Neural progenitor cell (in vitro differentiated cells): ENCODE data around the gene TAF1C. TPM values are rescaled to one million over a fixed set of nuclear protein-coding genes. Genes with fewer than 3 reads are reported as not detected.

Source experiments
- DNase-seq: peaks from one replicate; pipeline ENCODE4 v3.0.0-alpha.2; 2016; ENCODE audit warnings: low spot score
- H2AFZ ChIP-seq: fragments of 200-600 bp; sonication (generic); replicated peaks from 2 replicates; pipeline ENCODE4 v1.6.1; 2016; ENCODE audit warnings: antibody characterized with exemption
- H3F3A ChIP-seq: fragments of 200-600 bp; sonication (generic); 2 replicates; pipeline ENCODE4 v1.6.1; 2016; ENCODE audit warnings: antibody characterized with exemption, low read depth
- H3K27ac ChIP-seq: fragments of 200-600 bp; sonication (generic); 2 replicates; pipeline ENCODE4 v1.5.1; 2016; ENCODE audit warnings: mild to moderate bottlenecking
- H3K27me3 ChIP-seq: fragments of 200-600 bp; sonication (generic); 2 replicates; pipeline ENCODE4 v1.6.1; 2016; ENCODE audit warnings: mild to moderate bottlenecking, moderate library complexity
- H3K36me3 ChIP-seq: fragments of 200-600 bp; sonication (generic); 2 replicates; pipeline ENCODE4 v1.5.1; 2016
- H3K4me1 ChIP-seq: fragments of 200-600 bp; sonication (generic); 2 replicates; pipeline ENCODE4 v1.6.1; 2016; ENCODE audit warnings: mixed run types
- H3K4me2 ChIP-seq: fragments of 200-600 bp; sonication (generic); 2 replicates; pipeline ENCODE4 v1.6.1; 2016
- H3K4me3 ChIP-seq: fragments of 200-600 bp; sonication (generic); 2 replicates; pipeline ENCODE4 v1.5.1; 2016
- H3K79me2 ChIP-seq: fragments of 200-600 bp; sonication (generic); 2 replicates; pipeline ENCODE4 v1.6.1; 2016; ENCODE audit warnings: low read depth
- H3K9ac ChIP-seq: fragments of 200-600 bp; sonication (generic); 2 replicates; pipeline ENCODE4 v1.6.1; 2016
- H3K9me3 ChIP-seq: fragments of 200-600 bp; sonication (generic); 2 replicates; pipeline ENCODE4 v1.5.1; 2016; ENCODE audit warnings: low read depth
- H4K20me1 ChIP-seq: fragments of 200-600 bp; sonication (generic); 2 replicates; pipeline ENCODE4 v1.6.1; 2016; ENCODE audit warnings: low read depth
- H3K27ac Mint-ChIP-seq: 3 replicates; pipeline ENCODE4 v1.8.0; 2021; ENCODE audit warnings: mixed read lengths
- H3K27me3 Mint-ChIP-seq: 2 replicates; pipeline ENCODE4 v1.8.0; 2022; ENCODE audit warnings: low read depth, mild to moderate bottlenecking, inconsistent platforms, moderate library complexity, mixed read lengths; ENCODE audit not compliant: insufficient read depth
- H3K36me3 Mint-ChIP-seq: 3 replicates; pipeline ENCODE4 v1.8.0; 2021; ENCODE audit warnings: mixed read lengths
- H3K4me1 Mint-ChIP-seq: 3 replicates; pipeline ENCODE4 v1.8.0; 2021; ENCODE audit warnings: mixed read lengths
- H3K4me3 Mint-ChIP-seq: 3 replicates; pipeline ENCODE4 v1.8.0; 2021; ENCODE audit warnings: mild to moderate bottlenecking, moderate library complexity, mixed read lengths
- H3K9me3 Mint-ChIP-seq: 3 replicates; pipeline ENCODE4 v1.8.0; 2020; ENCODE audit warnings: mixed read lengths
- CTCF ChIP-seq: fragments of 200-600 bp; sonication (generic); IDR thresholded peaks from 2 replicates; pipeline ENCODE4 v1.5.1; 2017; ENCODE audit warnings: antibody characterized with exemption, mild to moderate bottlenecking
- EZH2 ChIP-seq: fragments of 200-600 bp; sonication (generic); IDR thresholded peaks from 2 replicates; pipeline ENCODE4 v1.6.1; 2017; ENCODE audit warnings: antibody characterized with exemption, mild to moderate bottlenecking, moderate library complexity
- EZH2phosphoT487 ChIP-seq: fragments of 200-600 bp; sonication (generic); IDR thresholded peaks from 2 replicates; pipeline ENCODE4 v1.6.1; 2017; ENCODE audit warnings: antibody characterized with exemption
- total RNA-seq: library from RNA; depleted of rRNA; stranded (reverse); fragments of >200 nt; gene quantifications from 2 replicates; pipeline ENCODE4 v1.2.3, GENCODE V29; 2015; ENCODE audit warnings: low replicate concordance

TAF1C gene
- total RNA-seq, 1 donor from 2014 or later, result 23.3 TPM

DNA sequence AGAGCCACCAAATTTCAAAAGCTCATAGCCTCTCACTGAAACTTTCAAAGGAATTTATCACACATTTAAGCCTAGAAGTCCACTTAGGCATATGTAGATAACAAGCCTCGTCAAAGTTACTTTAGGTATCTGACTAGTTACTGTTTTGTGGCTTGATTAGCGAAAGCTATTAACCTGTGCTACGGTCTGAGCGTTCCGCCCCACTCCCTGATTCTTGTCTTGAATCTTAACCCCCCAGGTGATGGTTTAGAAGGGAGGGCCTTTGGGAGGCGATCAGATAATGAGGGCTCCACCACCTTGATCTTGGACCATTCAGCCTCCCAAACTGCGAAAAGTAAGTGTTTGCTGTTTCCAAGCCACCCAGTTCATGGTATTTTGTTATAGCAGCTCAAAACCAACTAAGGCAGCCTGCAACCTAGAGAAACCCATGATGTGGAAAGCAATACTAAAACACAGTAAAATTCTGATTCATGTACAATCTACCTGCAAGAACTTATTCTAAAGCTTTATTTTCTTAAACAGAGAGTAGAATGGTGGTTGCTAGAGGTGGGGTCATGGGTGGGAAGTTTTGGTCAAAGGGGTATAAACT lies 49.0 kb downstream of the TAF1C start:
- Histone ChIP-seq H3K27ac (no peak overlapping the region), H4K20me1 (peaks cover 91% of the 10 kb centered on the region), H2AFZ (no peak overlapping the region), H3F3A (peaks cover 13% of the 10 kb centered on the region), H3K4me1 (peaks cover 42% of the 10 kb centered on the region), H3K9ac (no peak overlapping the region), H3K4me3 (no peak overlapping the region), H3K4me2 (peak overlapping the region; percentile 45), H3K79me2 (peaks cover 98% of the 10 kb centered on the region), H3K9me3 (no peaks in the 10 kb centered on the region), H3K27me3 (no peaks in the 10 kb centered on the region), H3K36me3 (no peaks in the 10 kb centered on the region)
- peaks cover 5% of the 10 kb centered on the region for H3K9me3 Mint-ChIP-seq
- peaks cover 2% of the 10 kb centered on the region for H3K27me3 Mint-ChIP-seq
- H3K4me1 Mint-ChIP-seq, result peaks cover 59% of the 10 kb centered on the region
- H3K27ac Mint-ChIP-seq, result no peak overlapping the region
- DNase-seq, result no peak
- no peak for TF ChIP-seq CTCF
- no peak for TF ChIP-seq EZH2phosphoT487
- TF ChIP-seq EZH2, result no peak
- no peak overlapping the region for H3K4me3 Mint-ChIP-seq
- H3K36me3 Mint-ChIP-seq, result peaks cover 18% of the 10 kb centered on the region

GRCh38 chr16:84137287-84137686 lies 49.6 kb downstream of the TAF1C start:
- peaks cover 13% of the 10 kb centered on the region for H3F3A ChIP-seq
- no peak overlapping the region for H3K9ac ChIP-seq
- peaks cover 92% of the 10 kb centered on the region for H4K20me1 ChIP-seq
- Mint-ChIP-seq H3K27me3 (peaks cover 2% of the 10 kb centered on the region), H3K9me3 (peaks cover 5% of the 10 kb centered on the region), H3K27ac (no peak overlapping the region), H3K36me3 (peaks cover 14% of the 10 kb centered on the region), H3K4me3 (no peak overlapping the region), H3K4me1 (peaks cover 64% of the 10 kb centered on the region)
- DNase-seq, result no peak
- H3K27ac ChIP-seq, result no peak overlapping the region
- no peaks in the 10 kb centered on the region for H3K27me3 ChIP-seq
- no peak for TF ChIP-seq EZH2
- TF ChIP-seq CTCF, result no peak
- TF ChIP-seq EZH2phosphoT487, result no peak
- peaks cover 48% of the 10 kb centered on the region for H3K4me1 ChIP-seq
- H3K4me3 ChIP-seq, result no peak overlapping the region
- H3K79me2 ChIP-seq, result peaks cover 98% of the 10 kb centered on the region
- H3K4me2 ChIP-seq, result no peak overlapping the region
- H3K36me3 ChIP-seq, result no peaks in the 10 kb centered on the region
- H2AFZ ChIP-seq, result no peak overlapping the region
- no peaks in the 10 kb centered on the region for H3K9me3 ChIP-seq

DNA sequence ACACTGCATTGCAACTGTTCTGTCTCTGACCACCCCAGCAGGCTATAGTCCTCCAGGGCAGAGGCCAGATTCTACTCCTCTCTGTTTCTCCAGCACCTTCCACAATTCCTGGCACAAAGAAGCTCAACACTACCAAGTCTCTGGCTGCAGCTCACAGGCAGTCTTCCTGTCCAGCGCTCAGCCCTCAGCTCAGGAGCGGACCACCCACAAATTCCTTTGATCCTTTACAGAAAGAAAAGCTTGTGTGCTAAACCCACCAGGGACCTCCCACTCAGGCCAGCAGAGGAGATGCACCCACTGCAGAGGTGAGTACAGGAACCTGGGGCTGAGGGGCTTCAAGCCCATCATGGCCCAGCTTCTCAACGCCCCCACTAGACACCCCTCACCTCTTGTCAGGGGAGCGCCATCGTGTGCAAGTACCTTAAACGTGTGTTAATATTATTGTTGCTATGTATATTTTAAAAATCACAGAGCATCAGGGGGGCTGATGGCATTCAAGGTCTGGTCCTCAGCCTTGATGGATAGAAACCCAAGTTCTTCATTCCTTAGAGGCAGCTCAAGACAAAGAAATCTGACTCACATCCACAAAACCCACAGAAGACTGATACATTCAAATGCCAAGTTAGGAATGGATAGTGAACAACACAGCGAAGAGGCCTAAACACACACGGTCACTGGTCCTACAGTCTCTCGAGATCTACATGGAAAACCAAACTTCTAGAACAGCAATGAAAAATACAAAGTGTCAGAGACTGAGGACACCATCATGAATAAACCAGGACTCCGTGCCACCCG lies 50.3 kb downstream of the TAF1C start:
- H3K36me3 Mint-ChIP-seq, result peaks cover 8% of the 10 kb centered on the region
- Histone ChIP-seq H4K20me1 (peaks cover 92% of the 10 kb centered on the region), H3K4me1 (peaks cover 48% of the 10 kb centered on the region), H3K9me3 (no peaks in the 10 kb centered on the region), H3K4me2 (no peak overlapping the region), H3K27me3 (no peaks in the 10 kb centered on the region), H3K27ac (no peak overlapping the region), H3F3A (peaks cover 7% of the 10 kb centered on the region), H2AFZ (no peak overlapping the region), H3K9ac (no peak overlapping the region), H3K36me3 (no peaks in the 10 kb centered on the region), H3K4me3 (no peak overlapping the region), H3K79me2 (peaks cover 96% of the 10 kb centered on the region)
- peaks cover 2% of the 10 kb centered on the region for H3K27me3 Mint-ChIP-seq
- peaks cover 65% of the 10 kb centered on the region for H3K4me1 Mint-ChIP-seq
- TF ChIP-seq EZH2 (no peak), EZH2phosphoT487 (no peak), CTCF (no peak)
- peak overlapping the region; percentile 11 for H3K27ac Mint-ChIP-seq
- H3K9me3 Mint-ChIP-seq, result peaks cover 2% of the 10 kb centered on the region
- H3K4me3 Mint-ChIP-seq, result no peak overlapping the region
- DNase-seq, result peak; percentile 67
